ENCODE data around the gene MYL4. TPM values are rescaled to one million over a fixed set of nuclear protein-coding genes. Genes with fewer than 3 reads are reported as not detected.

The MYL4 gene
- total RNA-seq, 1 experiment from 2014 or later, result not detected

GRCh38 chr17:47218896-47219430 is 9.8 kb downstream of the MYL4 start:
- Histone ChIP-seq H3K9me3 (ENCODE audit: low read depth, low read length, poor library complexity, severe bottlenecking) (no peaks in the 10 kb centered on the region), H3K36me3 (ENCODE audit: insufficient read depth, low read length, poor library complexity, severe bottlenecking) (no peaks in the 10 kb centered on the region), H3K27ac (ENCODE audit: low read depth, low read length, poor library complexity, severe bottlenecking) (no peak overlapping the region), H3K4me3 (ENCODE audit: low read depth, low read length, poor library complexity, severe bottlenecking) (no peak overlapping the region), H3K4me1 (ENCODE audit: insufficient read depth, low read length, poor library complexity, severe bottlenecking) (no peaks in the 10 kb centered on the region), H3K27me3 (replicated peaks; ENCODE audit: insufficient read depth, low read depth, low read length, poor library complexity) (no peaks in the 10 kb centered on the region)
- no peak for DNase-seq (ENCODE audit: low spot score)
- TF ChIP-seq CTCF (conservative IDR thresholded peaks at IDR 0.05; ENCODE audit: low read depth, low read length), result no peak
- no peak for TF ChIP-seq EZH2 (IDR thresholded peaks at IDR 0.05; ENCODE audit: borderline replicate concordance, low read depth, low read length, poor library complexity, severe bottlenecking)
- POLR2A ChIA-PET (ENCODE audit: low non-redundant PET), result no interaction called here
- BruUV-seq (replicated peaks), result no TSS peak
- intact Hi-C loops (cut with micrococcal nuclease; ENCODE audit: unreplicated experiment), result no loop called here
- CTCF ChIA-PET, result no interaction called here

- no peak overlapping the region for H3K4me3 ChIP-seq (ENCODE audit: low read depth, low read length, poor library complexity, severe bottlenecking)
- CTCF ChIA-PET, result no interaction called here
These were observed 10.7 kb downstream of the MYL4 start for GRCh38 chr17:47219621-47220475.

GRCh38 chr17:47220531-47220999 is 11.4 kb downstream of the MYL4 start:
- ChIA-PET CTCF (no interaction called here), POLR2A (ENCODE audit: low non-redundant PET) (no interaction called here)
- Histone ChIP-seq H3K4me3 (ENCODE audit: low read depth, low read length, poor library complexity, severe bottlenecking) (no peak overlapping the region), H3K36me3 (ENCODE audit: insufficient read depth, low read length, poor library complexity, severe bottlenecking) (no peaks in the 10 kb centered on the region), H3K27ac (ENCODE audit: low read depth, low read length, poor library complexity, severe bottlenecking) (no peak overlapping the region), H3K9me3 (ENCODE audit: low read depth, low read length, poor library complexity, severe bottlenecking) (no peaks in the 10 kb centered on the region), H3K4me1 (ENCODE audit: insufficient read depth, low read length, poor library complexity, severe bottlenecking) (peaks cover 7% of the 10 kb centered on the region), H3K27me3 (replicated peaks; ENCODE audit: insufficient read depth, low read depth, low read length, poor library complexity) (no peaks in the 10 kb centered on the region)
- intact Hi-C loops (cut with micrococcal nuclease; ENCODE audit: unreplicated experiment), result no loop called here
- TF ChIP-seq CTCF (conservative IDR thresholded peaks at IDR 0.05; ENCODE audit: low read depth, low read length), result no peak
- no peak for TF ChIP-seq EZH2 (IDR thresholded peaks at IDR 0.05; ENCODE audit: borderline replicate concordance, low read depth, low read length, poor library complexity, severe bottlenecking)
- DNase-seq (ENCODE audit: low spot score), result no peak
- BruUV-seq (replicated peaks), result no TSS peak

More at GRCh38 chr17:47219621-47220475, 10.7 kb downstream of the MYL4 start:
- POLR2A ChIA-PET (ENCODE audit: low non-redundant PET), result no interaction called here
- Histone ChIP-seq H3K27ac (ENCODE audit: low read depth, low read length, poor library complexity, severe bottlenecking) (no peak overlapping the region), H3K4me1 (ENCODE audit: insufficient read depth, low read length, poor library complexity, severe bottlenecking) (peaks cover 2% of the 10 kb centered on the region), H3K36me3 (ENCODE audit: insufficient read depth, low read length, poor library complexity, severe bottlenecking) (no peaks in the 10 kb centered on the region), H3K27me3 (replicated peaks; ENCODE audit: insufficient read depth, low read depth, low read length, poor library complexity) (no peaks in the 10 kb centered on the region), H3K9me3 (ENCODE audit: low read depth, low read length, poor library complexity, severe bottlenecking) (no peaks in the 10 kb centered on the region)
- no peak for DNase-seq (ENCODE audit: low spot score)
- intact Hi-C loops (cut with micrococcal nuclease; ENCODE audit: unreplicated experiment), result no loop called here
- no TSS peak for BruUV-seq (replicated peaks)
- TF ChIP-seq EZH2 (IDR thresholded peaks at IDR 0.05; ENCODE audit: borderline replicate concordance, low read depth, low read length, poor library complexity, severe bottlenecking), result no peak
- TF ChIP-seq CTCF (conservative IDR thresholded peaks at IDR 0.05; ENCODE audit: low read depth, low read length), result no peak

Data from A673 (cell line).